HFFc6 (cell line): ENCODE results near the gene PITX1. TPM values are rescaled to one million over a fixed set of nuclear protein-coding genes. Genes with fewer than 3 reads are reported as not detected.

Experiments
- DNase-seq: peaks from one replicate; pipeline ENCODE4 v3.0.0-alpha.2; 2018
- H3K27ac Mint-ChIP-seq: 2 replicates; pipeline ENCODE4 v1.8.0; 2020; ENCODE audit warnings: mild to moderate bottlenecking, mixed read lengths
- H3K27me3 Mint-ChIP-seq: 2 replicates; pipeline ENCODE4 v1.8.0; 2021; ENCODE audit warnings: mild to moderate bottlenecking, moderate library complexity, mixed read lengths; ENCODE audit not compliant: insufficient read depth
- H3K36me3 Mint-ChIP-seq: 2 replicates; pipeline ENCODE4 v1.8.0; 2021; ENCODE audit warnings: low read depth, mixed read lengths
- H3K4me1 Mint-ChIP-seq: 2 replicates; pipeline ENCODE4 v1.8.0; 2020; ENCODE audit warnings: low read depth, mixed read lengths
- H3K4me3 Mint-ChIP-seq: 2 replicates; pipeline ENCODE4 v1.8.0; 2020; ENCODE audit warnings: mild to moderate bottlenecking, moderate library complexity, mixed read lengths
- H3K9me3 Mint-ChIP-seq: 2 replicates; pipeline ENCODE4 v1.8.0; 2020; ENCODE audit warnings: mild to moderate bottlenecking, mixed read lengths
- CTCF ChIP-seq: fragments of 200-600 bp; sonication (generic); IDR thresholded peaks from 2 replicates; pipeline ENCODE4 v1.5.0; 2021; ENCODE audit warnings: antibody characterized with exemption, mild to moderate bottlenecking
- total RNA-seq, 6 experiments: library from RNA; stranded (reverse); fragmentation: NEBNext Ultra II Directional; extraction: Animal tissue kit (Norgen Biotek cat#: 25700); gene quantifications; 2 replicates in 1 of 6; 3 replicates in 5 of 6; pipeline ENCODE4 v1.2.3, GENCODE V29; 2021

PITX1 gene
- total RNA-seq, 6 experiments from 2014 or later = 13.4 to 26.0 (median 14.8) TPM

- Mint-ChIP-seq H3K27ac (no peak overlapping the region), H3K36me3 (no peaks in the 10 kb centered on the region), H3K9me3 (no peaks in the 10 kb centered on the region), H3K27me3 (peaks cover 2% of the 10 kb centered on the region), H3K4me3 (no peak overlapping the region), H3K4me1 (no peaks in the 10 kb centered on the region)
- no peak for DNase-seq
- peak; percentile 14; the same call in 1 of the 2 replicates for TF ChIP-seq CTCF
These were observed 22.5 kb downstream of the PITX1 start for GRCh38 chr5:135011355-135012032.

- no peak overlapping the region for H3K27ac Mint-ChIP-seq
- H3K4me1 Mint-ChIP-seq = no peaks in the 10 kb centered on the region
- peak; percentile 70 for TF ChIP-seq CTCF
- H3K36me3 Mint-ChIP-seq = no peaks in the 10 kb centered on the region
- no peaks in the 10 kb centered on the region for H3K9me3 Mint-ChIP-seq
- peaks cover 2% of the 10 kb centered on the region for H3K27me3 Mint-ChIP-seq
- H3K4me3 Mint-ChIP-seq = no peak overlapping the region
- peak; percentile 8 for DNase-seq
These were observed 23.3 kb downstream of the PITX1 start for GRCh38 chr5:135010502-135011354.

GRCh38 chr5:135009736-135010501 is 24.1 kb downstream of the PITX1 start:
- DNase-seq = no peak
- Mint-ChIP-seq H3K4me1 (no peaks in the 10 kb centered on the region), H3K27me3 (peaks cover 2% of the 10 kb centered on the region), H3K36me3 (no peaks in the 10 kb centered on the region), H3K27ac (no peak overlapping the region), H3K9me3 (no peaks in the 10 kb centered on the region), H3K4me3 (no peak overlapping the region)
- no peak for TF ChIP-seq CTCF

GRCh38 chr5:135008981-135009735 is 24.9 kb downstream of the PITX1 start:
- DNase-seq = no peak
- no peak for TF ChIP-seq CTCF
- Mint-ChIP-seq H3K36me3 (no peaks in the 10 kb centered on the region; the same call in 1 of the 2 replicates), H3K4me1 (no peaks in the 10 kb centered on the region), H3K9me3 (no peaks in the 10 kb centered on the region), H3K4me3 (no peak overlapping the region), H3K27me3 (peaks cover 4% of the 10 kb centered on the region), H3K27ac (no peak overlapping the region)

- Mint-ChIP-seq H3K36me3 (no peaks in the 10 kb centered on the region; the same call in 1 of the 2 replicates), H3K4me1 (no peaks in the 10 kb centered on the region), H3K9me3 (no peaks in the 10 kb centered on the region), H3K27me3 (peaks cover 2% of the 10 kb centered on the region; the same call in 1 of the 2 replicates), H3K27ac (no peak overlapping the region), H3K4me3 (no peak overlapping the region)
- no peak for DNase-seq
- no peak for TF ChIP-seq CTCF
These were observed 25.5 kb downstream of the PITX1 start for GRCh38 chr5:135008556-135008955.
